A549 (cell line): ENCODE results near the gene COIL. TPM values are rescaled to one million over a fixed set of nuclear protein-coding genes. Genes with fewer than 3 reads are reported as not detected.
A peak's percentile ranks its signal among the peaks of the same experiment; 100 is the strongest.

Source experiments
- ATAC-seq, 2 experiments: fragments of 200-7000 bp in 1 of 2; fragments of >200 bp in 1 of 2; cut with Nextera tagmentation in 1 of 2; cut with Tn5 transposase in 1 of 2; 3 replicates each; pipeline versions ENCODE4 v1.8.0 to v1.9.1; 2018 to 2020; ENCODE audit warnings: mild to moderate bottlenecking in 1 of 2, moderate library complexity in 1 of 2
- CTCF ChIA-PET: fragments of 300-600 bp; sonication (Branson Sonifier 250); formaldehyde crosslinking; extraction: SDS; loops from one replicate; lab custom pipeline; 2021; ENCODE audit warnings: antibody characterized with exemption, inconsistent platforms; lab: Yijun Ruan, JAX
- POLR2A ChIA-PET: fragments of 350-600 bp; formaldehyde crosslinking; extraction: SDS; loops from one replicate; lab custom pipeline; 2021; ENCODE audit warnings: antibody characterized with exemption, inconsistent platforms; lab: Yijun Ruan, JAX
- DNase-seq, 2 experiments: peaks; one replicate each; pipeline versions ENCODE4 v3.0.0 to v3.0.0-alpha.2; 2011 to 2016; ENCODE audit warnings: low read depth in 1 of 2, low spot score in 1 of 2
- FAIRE-seq: peaks from 2 replicates; lab custom pipeline; 2011; peaks lifted over from hg19 to GRCh38; lab: Jason Lieb, UNC
- H3K27ac ChIP-seq, 2 experiments: fragments of >200 bp; sonication (Bioruptor Twin); formaldehyde crosslinking; 3 replicates each; pipeline ENCODE4 v1.5.1; 2016 to 2017
- H3K4me1 ChIP-seq: fragments of >200 bp; sonication (Bioruptor Twin); formaldehyde crosslinking; 3 replicates; pipeline ENCODE4 v1.6.1; 2016
- H3K4me2 ChIP-seq: fragments of >200 bp; sonication (Bioruptor Twin); formaldehyde crosslinking; 3 replicates; pipeline ENCODE4 v1.6.1; 2016
- H3K4me3 ChIP-seq: fragments of >200 bp; sonication (Bioruptor Twin); formaldehyde crosslinking; 3 replicates; pipeline ENCODE4 v1.5.1; 2016
- H3K9me3 ChIP-seq: fragments of >200 bp; sonication (Bioruptor Twin); formaldehyde crosslinking; 3 replicates; pipeline ENCODE4 v1.6.1; 2016
- CHD2 ChIP-seq: fragments of 150-350 bp; IDR thresholded peaks from 2 replicates; pipeline ENCODE4 v1.6.1; 2014; ENCODE audit warnings: low read length; ENCODE audit not compliant: partially characterized antibody
- EHF ChIP-seq: fragments of 250-450 bp; sonication (Bioruptor Pico); IDR thresholded peaks from 2 replicates; pipeline ENCODE4 v1.5.0; 2020; ENCODE audit warnings: mild to moderate bottlenecking
- EHMT2 ChIP-seq: fragments of 200-600 bp; sonication (generic); IDR thresholded peaks from 2 replicates; pipeline ENCODE4 v1.6.1; 2016; ENCODE audit warnings: antibody characterized with exemption, low read depth, mild to moderate bottlenecking, moderate library complexity
- ESRRA ChIP-seq: fragments of 150-350 bp; IDR thresholded peaks from 2 replicates; pipeline ENCODE4 v1.6.1; 2014; ENCODE audit warnings: mild to moderate bottlenecking, low read length, borderline replicate concordance
- GATA3 ChIP-seq: IDR thresholded peaks from 2 replicates; pipeline ENCODE4 v1.6.1; 2012; ENCODE audit warnings: borderline replicate concordance
- JUN ChIP-seq, 2 experiments: fragments of >200 bp; sonication (Bioruptor Twin); formaldehyde crosslinking; IDR thresholded peaks; 2 replicates in 1 of 2; 3 replicates in 1 of 2; pipeline ENCODE4 v1.6.1; 2016 to 2017
- KDM1A ChIP-seq: fragments of 200-600 bp; sonication (generic); IDR thresholded peaks from 2 replicates; pipeline ENCODE4 v1.6.1; 2016; ENCODE audit warnings: low read depth, mild to moderate bottlenecking
- KDM5A ChIP-seq: fragments of 200-600 bp; sonication (generic); IDR thresholded peaks from 2 replicates; pipeline ENCODE4 v1.6.1; 2016; ENCODE audit warnings: antibody characterized with exemption, mild to moderate bottlenecking
- MAFK ChIP-seq: fragments of 450-650 bp; IDR thresholded peaks from 2 replicates; pipeline ENCODE4 v1.6.1; 2014; ENCODE audit not compliant: partially characterized antibody
- MAZ ChIP-seq: fragments of 150-350 bp; IDR thresholded peaks from 2 replicates; pipeline ENCODE4 v1.6.1; 2014; ENCODE audit warnings: antibody characterized with exemption, low read depth, low read length, borderline replicate concordance
- NFE2L2 ChIP-seq: fragments of 150-350 bp; conservative IDR thresholded peaks from 2 replicates; pipeline ENCODE4 v1.6.1; 2014; ENCODE audit warnings: low read length
- NR3C1 ChIP-seq: fragments of >200 bp; sonication (Bioruptor Twin); formaldehyde crosslinking; IDR thresholded peaks from 3 replicates; pipeline ENCODE4 v1.6.1; 2017
- PHF8 ChIP-seq: fragments of 200-600 bp; sonication (generic); IDR thresholded peaks from 2 replicates; pipeline ENCODE4 v1.6.1; 2016; ENCODE audit warnings: low read depth, mild to moderate bottlenecking, antibody characterized with exemption, moderate library complexity, borderline replicate concordance
- POLR2AphosphoS2 ChIP-seq: conservative IDR thresholded peaks from 2 replicates; pipeline ENCODE4 v1.6.1; 2012; ENCODE audit warnings: low read length, improper control_type of control experiment, inconsistent platforms
- RAD21 ChIP-seq, 2 experiments: fragments of >200 bp in 1 of 2; sonication (Bioruptor Twin) in 1 of 2; formaldehyde crosslinking in 1 of 2; IDR thresholded peaks in 1 of 2; conservative IDR thresholded peaks in 1 of 2; 2 replicates in 1 of 2; 3 replicates in 1 of 2; pipeline ENCODE4 v1.6.1; 2012 to 2018; ENCODE audit warnings: inconsistent platforms in 1 of 2
- RARB ChIP-seq: fragments of 250-450 bp; sonication (Bioruptor Pico); IDR thresholded peaks from 2 replicates; pipeline ENCODE4 v1.8.0; 2021; ENCODE audit warnings: mild to moderate bottlenecking, moderate library complexity
- RCOR1 ChIP-seq: fragments of 150-350 bp; IDR thresholded peaks from 2 replicates; pipeline ENCODE4 v1.6.1; 2014; ENCODE audit warnings: antibody characterized with exemption, low read length, low read depth
- RFX5 ChIP-seq: fragments of 450-650 bp; IDR thresholded peaks from 2 replicates; pipeline ENCODE4 v1.7.1; 2014; ENCODE audit warnings: antibody characterized with exemption, mild to moderate bottlenecking, moderate library complexity
- SMC3 ChIP-seq: fragments of >200 bp; sonication (Bioruptor Twin); formaldehyde crosslinking; IDR thresholded peaks from 3 replicates; pipeline ENCODE4 v1.6.1; 2018; ENCODE audit warnings: inconsistent platforms
- ZNF302 ChIP-seq: fragments of 250-450 bp; sonication (Bioruptor Pico); IDR thresholded peaks from 2 replicates; pipeline ENCODE4 v1.9.0; 2021; ENCODE audit warnings: inconsistent platforms, mild to moderate bottlenecking, moderate library complexity
- WGBS: methylation state at CpG from one replicate; pipeline ENCODE4 v1.1.6; 2017; ENCODE audit errors: missing lambda C conversion rate; 5-methylcytosine and 5-hydroxymethylcytosine counted together
- polyA plus RNA-seq, 4 experiments: library from polyadenylated mRNA; depleted of rRNA in 3 of 4; stranded (reverse); fragments of >200 nt; fragmentation: RNase III in 1 of 4; extraction: RNeasy Plus Mini Kit Qiagen cat#74134 plus additional on column Dnase treatment in 1 of 4; gene quantifications; 2 replicates in 3 of 4; 3 replicates in 1 of 4; pipeline ENCODE4 v1.2.3, GENCODE V29; 2011 to 2017
- TF ChIP-seq, protein P1 (sequence below): fragments of 250-450 bp; sonication (Bioruptor Pico); IDR thresholded peaks from 2 replicates; pipeline ENCODE4 v1.5.0; 2020; ENCODE audit warnings: low read depth, mild to moderate bottlenecking, moderate library complexity
- TF ChIP-seq, protein P2 (sequence below): IDR thresholded peaks from 2 replicates; pipeline ENCODE4 v1.6.1; 2012
- TF ChIP-seq, protein P3 (sequence below): fragments of >200 bp; sonication (Bioruptor Twin); formaldehyde crosslinking; IDR thresholded peaks from 3 replicates; pipeline ENCODE4 v1.6.1; 2016
- TF ChIP-seq, protein P4 (sequence below): fragments of 450-650 bp; IDR thresholded peaks from 2 replicates; pipeline ENCODE4 v1.6.1; 2014; ENCODE audit warnings: antibody characterized with exemption

COIL gene
- polyA plus RNA-seq, 2 of the 4 experiments (the other 2 are of a cell fraction), result 16.9 to 20.3 TPM

DNA sequence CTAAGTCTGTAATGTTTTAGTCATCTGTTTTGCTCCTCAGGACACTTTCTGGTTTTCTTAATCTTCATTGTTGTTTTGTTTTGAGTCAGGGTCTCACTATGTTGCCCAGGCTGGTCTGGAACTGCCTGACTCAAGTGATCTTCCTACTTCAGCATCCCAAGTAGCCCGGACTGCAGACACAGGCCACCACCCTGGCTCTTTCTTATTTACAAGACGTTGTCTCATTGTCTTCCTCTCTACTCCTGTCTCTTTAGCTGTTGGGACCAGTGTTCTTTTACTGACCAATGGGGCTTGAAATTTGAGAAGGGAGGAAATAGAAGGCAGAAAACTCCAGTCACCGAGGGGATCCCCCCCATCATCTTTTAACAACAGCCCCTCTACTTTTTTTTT lies 18.2 kb upstream of the COIL start:
- Histone ChIP-seq H3K4me2 (peak overlapping the region; percentile 69), H3K4me1 (peaks cover 11% of the 10 kb centered on the region; the same call in 1 of the 3 replicates), H3K4me3 (no peak overlapping the region), H3K27ac (no peak overlapping the region), H3K9me3 (no peaks in the 10 kb centered on the region)
- 76% methylated on average over 3 of the region's 3 CpGs for WGBS
- CTCF ChIA-PET, result interaction anchor here (0.5 to 2.0 kb wide), 7 partner anchors 9 to 159 kb away, joined by 3 to 6 read pairs (median 3); partner anchors contain the start of gene COIL
- DNase-seq, result no peak
- ATAC-seq, result no peak
- TF ChIP-seq EHMT2 (no peak), RCOR1 (no peak), POLR2AphosphoS2 (no peak), KDM5A (no peak), ZNF302 (CRISPR knock-in tag) (no peak), EHF (no peak), GATA3 (no peak), MAFK (no peak), RARB (no peak), NR3C1 (no peak), MAZ (no peak), KDM1A (no peak), ESRRA (no peak)
- TF ChIP-seq, protein P1, sequence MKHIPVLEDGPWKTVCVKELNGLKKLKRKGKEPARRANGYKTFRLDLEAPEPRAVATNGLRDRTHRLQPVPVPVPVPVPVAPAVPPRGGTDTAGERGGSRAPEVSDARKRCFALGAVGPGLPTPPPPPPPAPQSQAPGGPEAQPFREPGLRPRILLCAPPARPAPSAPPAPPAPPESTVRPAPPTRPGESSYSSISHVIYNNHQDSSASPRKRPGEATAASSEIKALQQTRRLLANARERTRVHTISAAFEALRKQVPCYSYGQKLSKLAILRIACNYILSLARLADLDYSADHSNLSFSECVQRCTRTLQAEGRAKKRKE, result no peak
- TF ChIP-seq, protein P2, sequence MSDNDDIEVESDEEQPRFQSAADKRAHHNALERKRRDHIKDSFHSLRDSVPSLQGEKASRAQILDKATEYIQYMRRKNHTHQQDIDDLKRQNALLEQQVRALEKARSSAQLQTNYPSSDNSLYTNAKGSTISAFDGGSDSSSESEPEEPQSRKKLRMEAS, result no peak
- TF ChIP-seq, protein P3, sequence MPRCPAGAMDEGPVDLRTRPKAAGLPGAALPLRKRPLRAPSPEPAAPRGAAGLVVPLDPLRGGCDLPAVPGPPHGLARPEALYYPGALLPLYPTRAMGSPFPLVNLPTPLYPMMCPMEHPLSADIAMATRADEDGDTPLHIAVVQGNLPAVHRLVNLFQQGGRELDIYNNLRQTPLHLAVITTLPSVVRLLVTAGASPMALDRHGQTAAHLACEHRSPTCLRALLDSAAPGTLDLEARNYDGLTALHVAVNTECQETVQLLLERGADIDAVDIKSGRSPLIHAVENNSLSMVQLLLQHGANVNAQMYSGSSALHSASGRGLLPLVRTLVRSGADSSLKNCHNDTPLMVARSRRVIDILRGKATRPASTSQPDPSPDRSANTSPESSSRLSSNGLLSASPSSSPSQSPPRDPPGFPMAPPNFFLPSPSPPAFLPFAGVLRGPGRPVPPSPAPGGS, result no peak
- POLR2A ChIA-PET, result interaction anchor here (1.0 kb wide), 1 partner anchor 1104 kb away, joined by 3 read pairs; no protein-coding TSS in a partner anchor
- peak; percentile 28 for FAIRE-seq

DNA sequence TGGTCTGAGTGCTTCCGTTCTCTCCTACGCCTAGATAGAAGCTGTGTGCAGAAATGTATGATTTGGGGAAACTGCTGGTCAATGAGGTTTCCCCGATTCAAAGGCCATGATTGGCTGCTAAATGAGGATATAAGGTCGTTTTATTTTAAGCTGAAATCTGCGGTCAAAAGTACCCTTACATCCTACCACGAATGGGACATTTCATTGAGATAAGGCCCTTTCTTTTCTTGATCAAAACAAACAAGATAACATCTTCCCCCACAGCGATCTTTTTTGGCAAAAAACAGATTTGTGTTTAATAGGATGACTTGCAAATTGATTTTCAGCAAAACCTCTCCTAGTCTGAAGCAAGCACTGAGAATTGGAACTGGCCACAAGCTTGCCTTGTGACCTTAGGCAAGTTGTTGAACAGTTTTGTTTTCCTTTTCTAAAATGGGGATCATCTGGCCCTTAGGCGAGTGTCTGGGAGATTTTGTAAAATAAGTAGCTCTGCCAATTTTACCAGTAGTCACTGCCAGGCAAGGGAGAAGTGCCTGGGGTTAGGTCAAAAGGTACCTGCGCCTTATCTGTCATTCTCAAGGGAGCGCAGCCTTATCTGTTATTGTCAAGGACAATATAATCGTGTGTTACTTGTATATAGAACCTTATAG lies 17.7 kb upstream of the COIL start:
- peaks cover 11% of the 10 kb centered on the region; the same call in 1 of the 3 replicates for H3K4me1 ChIP-seq
- no peak for DNase-seq
- H3K27ac ChIP-seq, result peak overlapping the region; percentile 36 to 57; a peak in 5 of 6 replicates
- FAIRE-seq, result no peak
- peak in 1 of 2 experiments; percentile 6; a peak in 2 of 6 replicates for ATAC-seq
- peak overlapping the region; percentile 51 for H3K4me3 ChIP-seq
- no peaks in the 10 kb centered on the region for H3K9me3 ChIP-seq
- H3K4me2 ChIP-seq, result peak overlapping the region; percentile 69
- ChIA-PET POLR2A (interaction anchor here (0.7 to 1.3 kb wide), 7 partner anchors 16 to 1104 kb away, joined by 3 to 6 read pairs (median 3); partner anchors contain the start of genes C17orf67, DGKE and TRIM25), CTCF (interaction anchor here (0.5 to 2.0 kb wide), 5 partner anchors 9 to 159 kb away, joined by 3 to 6 read pairs (median 4); partner anchors contain the start of gene COIL)
- no peak for TF ChIP-seq KDM5A
- TF ChIP-seq SMC3, result no peak
- peak; percentile 81 for TF ChIP-seq NFE2L2
- no peak for TF ChIP-seq RFX5
- peak; percentile 42 for TF ChIP-seq MAFK
- 52% methylated on average over 11 of the region's 11 CpGs for WGBS

DNA sequence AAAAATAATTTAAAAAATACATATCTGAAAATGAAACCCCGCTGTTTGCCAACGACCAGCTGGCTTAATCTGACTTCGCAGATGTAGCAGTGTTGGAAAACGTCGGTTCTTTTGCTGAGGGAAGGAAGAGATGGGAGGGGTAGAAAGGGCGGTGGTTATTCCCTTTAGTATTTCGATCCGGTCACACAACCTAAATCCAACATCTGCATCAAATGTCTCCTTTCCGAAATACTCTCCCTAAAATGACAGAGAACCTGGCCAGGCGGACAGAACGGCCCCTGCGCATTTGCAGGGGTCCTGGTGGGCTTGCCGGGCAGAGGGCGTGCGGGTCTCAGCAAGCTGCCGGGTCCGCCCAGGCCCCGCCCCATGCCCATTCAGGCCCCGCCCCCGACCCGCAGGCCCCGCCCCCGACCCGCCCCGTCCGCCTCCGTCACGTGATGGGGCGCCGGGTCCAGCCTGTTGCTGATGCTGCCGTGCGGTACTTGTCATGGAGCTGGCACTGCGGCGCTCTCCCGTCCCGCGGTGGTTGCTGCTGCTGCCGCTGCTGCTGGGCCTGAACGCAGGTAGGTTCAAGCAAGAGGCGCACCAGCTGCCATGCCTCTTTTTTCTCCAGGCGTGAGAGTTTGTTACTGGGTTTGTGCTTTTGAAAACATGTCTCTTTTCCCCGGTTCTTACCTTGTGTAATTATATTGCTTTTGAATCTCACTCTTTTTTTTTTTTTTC lies 17.0 kb upstream of the COIL start, which contains the start of gene SCPEP1:
Gene SCPEP1, plus strand, starts transcription at position 459 of the 723 bp plus-strand sequence. Its CDS starts 29 bp downstream, at position 488.
- Histone ChIP-seq H3K4me2 (peak within 1 kb of the TSS; percentile 69), H3K9me3 (no peaks in the 10 kb centered on the region), H3K4me1 (peaks cover 11% of the 10 kb centered on the region; the same call in 1 of the 3 replicates), H3K4me3 (peak within 1 kb of the TSS; percentile 51), H3K27ac (peak within 1 kb of the TSS; percentile 36 to 57; a peak in 5 of 6 replicates)
- POLR2A ChIA-PET, result interaction anchor here (0.5 to 1.3 kb wide), 10 partner anchors 10 to 1105 kb away, joined by 3 to 6 read pairs (median 4); partner anchors contain the start of genes C17orf67, DGKE and TRIM25
- CTCF ChIA-PET, result interaction anchor here (1.5 to 2.5 kb wide), 4 partner anchors 17 to 158 kb away, joined by 4 to 7 read pairs (median 6); partner anchors contain the start of gene COIL
- peak; percentile 83 to 93 for DNase-seq
- FAIRE-seq, result no peak
- peak; percentile 90 to 96 for ATAC-seq
- WGBS, result under 1% methylated on average over 26 of the region's 42 CpGs
- TF ChIP-seq, protein P3, result peak; percentile 28; the same call in 1 of the 3 replicates
- peak; percentile 23; the same call in 1 of the 2 replicates for TF ChIP-seq PHF8
- TF ChIP-seq, protein P4, sequence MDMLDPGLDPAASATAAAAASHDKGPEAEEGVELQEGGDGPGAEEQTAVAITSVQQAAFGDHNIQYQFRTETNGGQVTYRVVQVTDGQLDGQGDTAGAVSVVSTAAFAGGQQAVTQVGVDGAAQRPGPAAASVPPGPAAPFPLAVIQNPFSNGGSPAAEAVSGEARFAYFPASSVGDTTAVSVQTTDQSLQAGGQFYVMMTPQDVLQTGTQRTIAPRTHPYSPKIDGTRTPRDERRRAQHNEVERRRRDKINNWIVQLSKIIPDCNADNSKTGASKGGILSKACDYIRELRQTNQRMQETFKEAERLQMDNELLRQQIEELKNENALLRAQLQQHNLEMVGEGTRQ, result peak; percentile 82
- 0 out of 5 replicates have a peak, but pooled peaks of 1 of the 2 experiments have one; percentile 2 for TF ChIP-seq RAD21 (conservative IDR thresholded peaks at IDR 0.05 in 1 of 2, IDR thresholded peaks at IDR 0.05 in 1 of 2)
- TF ChIP-seq, protein P2, result peak; percentile 41; the same call in 1 of the 2 replicates
- TF ChIP-seq CHD2, result no peak
- TF ChIP-seq JUN (IDR thresholded peaks at IDR 0.05), result 0 out of 5 replicates have a peak, but pooled peaks of 1 of the 2 experiments have one; percentile 38
